H9 (cell line): ENCODE measurements around the gene SRP68. TPM values are rescaled to one million over a fixed set of nuclear protein-coding genes. Genes with fewer than 3 reads are reported as not detected.
"Not testable (repeated sequence)": the region's sequence is repeated elsewhere in the genome, so short reads cannot be mapped to it uniquely, and the experiment has no call there.

Source experiments
- DNase-seq: peaks from one replicate; pipeline ENCODE4 v3.0.0-alpha.2; 2017
- H2AFZ ChIP-seq: one replicate; pipeline ENCODE4 v1.6.1; 2013; ENCODE audit warnings: mild to moderate bottlenecking, low read length, control low read depth, moderate library complexity
- H2AK5ac ChIP-seq: 2 replicates; pipeline ENCODE4 v1.6.1; 2013; ENCODE audit warnings: low read length, control low read depth, mixed read lengths; ENCODE audit not compliant: insufficient read length
- H2BK120ac ChIP-seq: one replicate; pipeline ENCODE4 v1.6.1; 2013; ENCODE audit warnings: low read depth, mild to moderate bottlenecking, low read length, control low read depth, inconsistent platforms; ENCODE audit not compliant: poor library complexity, severe bottlenecking
- H2BK12ac ChIP-seq: 2 replicates; pipeline ENCODE4 v1.6.1; 2013; ENCODE audit warnings: low read length, control low read depth, mixed read lengths, low read depth; ENCODE audit not compliant: insufficient read length
- H2BK15ac ChIP-seq: 2 replicates; pipeline ENCODE4 v1.6.1; 2013; ENCODE audit warnings: low read depth, low read length, control low read depth
- H2BK20ac ChIP-seq: one replicate; pipeline ENCODE4 v1.6.1; 2013; ENCODE audit warnings: low read depth, mild to moderate bottlenecking, low read length, control low read depth, inconsistent platforms; ENCODE audit not compliant: poor library complexity, severe bottlenecking
- H2BK5ac ChIP-seq: 2 replicates; pipeline ENCODE4 v1.6.1; 2013; ENCODE audit warnings: low read length, control low read depth, mixed read lengths; ENCODE audit not compliant: insufficient read length
- H3K14ac ChIP-seq: 2 replicates; pipeline ENCODE4 v1.6.1; 2013; ENCODE audit warnings: low read length, control low read depth; ENCODE audit not compliant: insufficient read depth
- H3K18ac ChIP-seq: 2 replicates; pipeline ENCODE4 v1.6.1; 2013; ENCODE audit warnings: low read depth, mild to moderate bottlenecking, mixed read lengths, low read length, control low read depth; ENCODE audit not compliant: insufficient read length
- H3K23ac ChIP-seq: 2 replicates; pipeline ENCODE4 v1.6.1; 2013; ENCODE audit warnings: low read length, control low read depth, mixed read lengths, low read depth; ENCODE audit not compliant: insufficient read length
- H3K23me2 ChIP-seq: 2 replicates; pipeline ENCODE4 v1.6.1; 2013; ENCODE audit warnings: low read depth, mild to moderate bottlenecking, mixed read lengths, low read length, control low read depth; ENCODE audit not compliant: insufficient read length, poor library complexity, severe bottlenecking
- H3K27ac ChIP-seq: 2 replicates; pipeline ENCODE4 v1.5.1; 2013; ENCODE audit warnings: low read length, control low read depth, mixed read lengths, low read depth; ENCODE audit not compliant: insufficient read length
- H3K27me3 ChIP-seq: 2 replicates; pipeline ENCODE4 v1.6.1; 2013; ENCODE audit warnings: low read length, control low read depth, inconsistent platforms; ENCODE audit not compliant: insufficient read depth
- H3K4ac ChIP-seq: 2 replicates; pipeline ENCODE4 v1.6.1; 2013; ENCODE audit warnings: low read depth, mild to moderate bottlenecking, control low read depth, inconsistent platforms, low read length, moderate library complexity
- H3K4me1 ChIP-seq: 2 replicates; pipeline ENCODE4 v1.6.1; 2013; ENCODE audit warnings: low read length, control low read depth, inconsistent platforms; ENCODE audit not compliant: insufficient read depth
- H3K4me2 ChIP-seq: 2 replicates; pipeline ENCODE4 v1.6.1; 2013; ENCODE audit warnings: low read length, control low read depth, mixed read lengths; ENCODE audit not compliant: insufficient read length, insufficient read depth
- H3K56ac ChIP-seq: 2 replicates; pipeline ENCODE4 v1.6.1; 2013; ENCODE audit warnings: low read depth, mild to moderate bottlenecking, mixed read lengths, low read length, control low read depth; ENCODE audit not compliant: insufficient read length
- H3K79me1 ChIP-seq: 2 replicates; pipeline ENCODE4 v1.6.1; 2013; ENCODE audit warnings: low read depth, mild to moderate bottlenecking, moderate library complexity, low read length, control low read depth, inconsistent platforms; ENCODE audit not compliant: insufficient read depth, poor library complexity, severe bottlenecking
- H3K79me2 ChIP-seq: 2 replicates; pipeline ENCODE4 v1.6.1; 2013; ENCODE audit warnings: low read length, control low read depth, inconsistent platforms; ENCODE audit not compliant: insufficient read depth
- H3K9ac ChIP-seq: 2 replicates; pipeline ENCODE4 v1.6.1; 2013; ENCODE audit warnings: low read length, control low read depth, mixed read lengths; ENCODE audit not compliant: insufficient read length; ENCODE audit errors: extremely low read depth
- H3K9me3 ChIP-seq: one replicate; pipeline ENCODE4 v1.6.1; 2013; ENCODE audit warnings: low read depth, low read length, inconsistent platforms; ENCODE audit not compliant: control insufficient read depth
- H3T11ph ChIP-seq: one replicate; pipeline ENCODE4 v1.6.1; 2013; ENCODE audit warnings: mild to moderate bottlenecking, low read length, control low read depth, inconsistent platforms
- H4K20me1 ChIP-seq: one replicate; pipeline ENCODE4 v1.6.1; 2013; ENCODE audit not compliant: control insufficient read depth, insufficient read length, insufficient read depth
- H4K5ac ChIP-seq: 2 replicates; pipeline ENCODE4 v1.6.1; 2013; ENCODE audit warnings: low read depth, mild to moderate bottlenecking, mixed read lengths, low read length, control low read depth; ENCODE audit not compliant: insufficient read length
- H4K8ac ChIP-seq: replicated peaks from 2 replicates; pipeline ENCODE4 v1.6.1; 2013; ENCODE audit warnings: low read length, control low read depth, mixed read lengths, low read depth; ENCODE audit not compliant: insufficient read length
- H4K91ac ChIP-seq: 2 replicates; pipeline ENCODE4 v1.6.1; 2013; ENCODE audit warnings: low read depth, mild to moderate bottlenecking, moderate library complexity, mixed read lengths, low read length, control low read depth; ENCODE audit not compliant: insufficient read length
- H3K27ac Mint-ChIP-seq, 3 experiments: 2 replicates in 2 of 3; 3 replicates in 1 of 3; pipeline ENCODE4 v1.8.0; 2020 to 2021; ENCODE audit warnings: mixed read lengths in 3 of 3, mild to moderate bottlenecking in 1 of 3, moderate library complexity in 1 of 3
- H3K27me3 Mint-ChIP-seq: 2 replicates; pipeline ENCODE4 v1.8.0; 2021; ENCODE audit warnings: low read depth, mild to moderate bottlenecking, moderate library complexity, mixed read lengths
- H3K36me3 Mint-ChIP-seq, 3 experiments: 2 replicates in 2 of 3; 3 replicates in 1 of 3; pipeline ENCODE4 v1.8.0; 2020 to 2021; ENCODE audit warnings: low read depth in 3 of 3, mixed read lengths in 3 of 3; ENCODE audit not compliant: insufficient read depth in 1 of 3
- H3K4me1 Mint-ChIP-seq, 2 experiments: 2 replicates each; pipeline ENCODE4 v1.8.0; 2020; ENCODE audit warnings: mixed read lengths in 2 of 2
- H3K4me3 Mint-ChIP-seq, 2 experiments: 2 replicates in 1 of 2; 3 replicates in 1 of 2; pipeline ENCODE4 v1.8.0; 2020 to 2021; ENCODE audit warnings: mild to moderate bottlenecking in 2 of 2, mixed read lengths in 2 of 2, moderate library complexity in 1 of 2
- H3K9me3 Mint-ChIP-seq, 2 experiments: 2 replicates in 1 of 2; 3 replicates in 1 of 2; pipeline ENCODE4 v1.8.0; 2020; ENCODE audit warnings: mild to moderate bottlenecking in 2 of 2, mixed read lengths in 2 of 2, moderate library complexity in 1 of 2
- WGBS: extraction: QIAGEN DNeasy Blood & Tissue Kit; methylation state at CpG from one replicate; pipeline ENCODE4 v1.1.7; 2013; ENCODE audit warnings: missing lambda C conversion rate, low lambda C conversion rate, mixed read lengths; ENCODE audit not compliant: insufficient read length; ENCODE audit errors: extremely low coverage; 5-methylcytosine and 5-hydroxymethylcytosine counted together
- total RNA-seq: library from RNA; stranded (reverse); gene quantifications from 2 replicates; pipeline ENCODE4 v1.2.1, GENCODE V29; 2021
- TF ChIP-seq, protein P1 (sequence below): fragments of 200-600 bp; sonication (generic); conservative IDR thresholded peaks from 3 replicates; pipeline ENCODE4 v1.8.0; 2021; ENCODE audit warnings: antibody characterized with exemption, mild to moderate bottlenecking

Gene SRP68
- total RNA-seq, 1 experiment from 2014 or later, result 86.1 TPM

DNA sequence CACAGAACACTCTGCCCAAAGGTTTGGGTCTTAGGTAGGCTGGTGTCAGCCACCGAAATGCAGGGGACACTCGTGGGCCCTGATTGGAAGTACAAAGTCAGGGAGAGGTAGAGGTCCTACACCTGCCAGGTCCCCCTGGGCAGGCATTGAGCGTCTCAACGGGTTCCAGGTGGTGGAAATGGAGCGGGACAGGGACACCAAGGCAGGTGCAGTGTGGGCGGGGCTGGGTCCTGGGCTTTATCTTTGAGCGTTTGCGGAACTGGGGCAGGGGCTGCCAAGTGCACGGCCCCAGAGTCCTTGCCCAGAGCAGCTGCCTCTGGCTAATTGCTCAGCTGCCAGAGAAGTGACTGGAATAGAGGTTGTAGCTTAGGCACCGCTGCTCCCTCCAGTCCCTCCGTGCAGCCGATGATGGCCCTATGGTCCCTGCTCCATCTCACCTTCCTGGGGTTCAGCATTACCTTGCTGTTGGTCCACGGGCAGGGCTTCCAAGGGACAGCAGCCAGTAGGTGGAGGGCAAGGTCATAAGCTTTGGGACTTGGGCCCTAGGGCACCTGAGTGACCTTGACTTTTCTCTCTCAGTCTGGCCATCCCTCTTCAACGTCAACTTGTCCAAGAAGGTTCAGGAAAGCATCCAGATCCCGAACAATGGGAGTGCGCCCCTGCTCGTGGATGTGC lies 6.7 kb upstream of the SRP68 start, which contains the start of gene ZACN:
Gene ZACN (plus strand): TSS at position 323 of the 675 bp plus-strand sequence. CDS start 83 bp downstream, at position 406.
- Mint-ChIP-seq H3K27ac (no peak within 1 kb of the TSS), H3K4me3 (peak within 1 kb of the TSS; percentile 41 to 54), H3K27me3 (peaks cover 64% of the 10 kb centered on the region), H3K4me1 (peaks cover 47 to 58% of the 10 kb centered on the region in 2 experiments), H3K36me3 (peaks cover 0 to 18% (median 5%) of the 10 kb centered on the region in 3 experiments; a peak in 5 of 7 replicates), H3K9me3 (no peaks in the 10 kb centered on the region; a peak in 2 of 5 replicates)
- DNase-seq, result peak; percentile 33
- Histone ChIP-seq H4K91ac (no peak within 1 kb of the TSS), H3K9ac (no peak within 1 kb of the TSS), H2BK20ac (no peak within 1 kb of the TSS), H4K5ac (no peak within 1 kb of the TSS), H3K9me3 (no peaks in the 10 kb centered on the region), H3K79me1 (no peaks in the 10 kb centered on the region), H3K18ac (no peak within 1 kb of the TSS), H3K4me2 (peak within 1 kb of the TSS; percentile 56), H2BK5ac (no peak within 1 kb of the TSS), H4K20me1 (peaks cover 3% of the 10 kb centered on the region), H2BK120ac (no peak within 1 kb of the TSS), H3T11ph (no peak within 1 kb of the TSS), H3K14ac (peak within 1 kb of the TSS; percentile 37; the same call in 1 of the 2 replicates), H2AK5ac (no peak within 1 kb of the TSS), H3K23me2 (peaks cover 23% of the 10 kb centered on the region), H3K56ac (no peak within 1 kb of the TSS), H2BK15ac (no peak within 1 kb of the TSS), H4K8ac (no peak within 1 kb of the TSS), H3K4ac (no peak within 1 kb of the TSS), H3K23ac (no peak within 1 kb of the TSS), H2AFZ (no peak within 1 kb of the TSS), H3K4me1 (peaks cover 8% of the 10 kb centered on the region; the same call in 1 of the 2 replicates), H3K27ac (no peak within 1 kb of the TSS), H2BK12ac (no peak within 1 kb of the TSS), H3K27me3 (peaks cover 52% of the 10 kb centered on the region), H3K79me2 (no peaks in the 10 kb centered on the region)
- TF ChIP-seq, protein P1, sequence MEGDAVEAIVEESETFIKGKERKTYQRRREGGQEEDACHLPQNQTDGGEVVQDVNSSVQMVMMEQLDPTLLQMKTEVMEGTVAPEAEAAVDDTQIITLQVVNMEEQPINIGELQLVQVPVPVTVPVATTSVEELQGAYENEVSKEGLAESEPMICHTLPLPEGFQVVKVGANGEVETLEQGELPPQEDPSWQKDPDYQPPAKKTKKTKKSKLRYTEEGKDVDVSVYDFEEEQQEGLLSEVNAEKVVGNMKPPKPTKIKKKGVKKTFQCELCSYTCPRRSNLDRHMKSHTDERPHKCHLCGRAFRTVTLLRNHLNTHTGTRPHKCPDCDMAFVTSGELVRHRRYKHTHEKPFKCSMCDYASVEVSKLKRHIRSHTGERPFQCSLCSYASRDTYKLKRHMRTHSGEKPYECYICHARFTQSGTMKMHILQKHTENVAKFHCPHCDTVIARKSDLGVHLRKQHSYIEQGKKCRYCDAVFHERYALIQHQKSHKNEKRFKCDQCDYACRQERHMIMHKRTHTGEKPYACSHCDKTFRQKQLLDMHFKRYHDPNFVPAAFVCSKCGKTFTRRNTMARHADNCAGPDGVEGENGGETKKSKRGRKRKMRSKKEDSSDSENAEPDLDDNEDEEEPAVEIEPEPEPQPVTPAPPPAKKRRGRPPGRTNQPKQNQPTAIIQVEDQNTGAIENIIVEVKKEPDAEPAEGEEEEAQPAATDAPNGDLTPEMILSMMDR, result no peak
- WGBS, result no CpG with 5 or more reads among the region's 17 CpGs

DNA sequence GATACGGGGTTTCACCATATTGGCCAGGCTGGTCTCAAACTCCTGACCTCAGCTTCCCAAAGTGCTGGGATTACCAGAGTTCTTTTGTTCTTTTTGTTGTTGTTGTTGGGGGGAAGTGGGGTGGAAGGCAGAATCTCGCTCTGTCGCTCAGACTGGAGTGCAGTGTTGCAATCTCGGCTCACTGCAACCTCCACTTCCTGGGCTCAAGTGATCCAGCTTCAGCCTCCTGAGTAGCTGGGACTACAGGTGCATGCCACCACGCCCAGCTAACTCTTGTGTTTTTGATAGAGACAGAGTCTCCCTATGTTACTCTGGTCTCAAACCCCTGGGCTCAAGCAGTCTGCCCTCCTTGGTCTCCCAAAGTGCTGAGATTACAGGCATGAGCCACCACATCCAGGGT lies 6.1 kb upstream of the SRP68 start:
- not testable (repeated sequence) for H2AFZ ChIP-seq, H3T11ph ChIP-seq, H3K4me1 ChIP-seq, H3K79me1 ChIP-seq, H4K20me1 ChIP-seq, H2BK5ac ChIP-seq, H3K56ac ChIP-seq, H2BK15ac ChIP-seq, H3K9me3 Mint-ChIP-seq, H4K5ac ChIP-seq, H2BK12ac ChIP-seq, H3K79me2 ChIP-seq, H3K27ac Mint-ChIP-seq, H3K14ac ChIP-seq, H3K4me2 ChIP-seq, H3K4me3 Mint-ChIP-seq, DNase-seq, H3K18ac ChIP-seq, H3K9me3 ChIP-seq, H4K91ac ChIP-seq, H3K4ac ChIP-seq, H3K9ac ChIP-seq, H4K8ac ChIP-seq, H3K27ac ChIP-seq, H3K23ac ChIP-seq, H2AK5ac ChIP-seq, H2BK120ac ChIP-seq, H2BK20ac ChIP-seq
- WGBS, result no CpG with 5 or more reads among the region's 5 CpGs
- peaks cover 0 to 12% (median 0%) of the 10 kb centered on the region in 3 experiments; a peak in 2 of 7 replicates for H3K36me3 Mint-ChIP-seq
- peaks cover 58% of the 10 kb centered on the region for H3K27me3 ChIP-seq
- H3K27me3 Mint-ChIP-seq, result peaks cover 71% of the 10 kb centered on the region
- H3K23me2 ChIP-seq, result peaks cover 23% of the 10 kb centered on the region
- H3K4me1 Mint-ChIP-seq, result peaks cover 47 to 58% of the 10 kb centered on the region in 2 experiments
